Colon (tissue), 2 donors: Measurements from ENCODE around the gene FAM161A.

Experiments
- FAIRE-seq: peaks from 2 replicates; lab custom pipeline; 2012; peaks lifted over from hg19 to GRCh38; lab: Jason Lieb, UNC
- donor health status: control.
- donor health status: control.

Gene FAM161A

GRCh38 chr2:61785583-61785982, 68.3 kb downstream of the FAM161A start:
- FAIRE-seq = no peak

- no peak for FAIRE-seq
Measured at GRCh38 chr2:61784643-61785042, 69.2 kb downstream of the FAM161A start.

GRCh38 chr2:61775956-61776570, 77.8 kb downstream of the FAM161A start:
- no peak for FAIRE-seq
